Smooth muscle cell (in vitro differentiated cells): ENCODE measurements around the gene PYGO2. TPM values are rescaled to one million over a fixed set of nuclear protein-coding genes. Genes with fewer than 3 reads are reported as not detected.

Experiments
- DNase-seq: peaks from one replicate; lab custom pipeline; 2025; ENCODE audit not compliant: unreplicated experiment; lab: John Stamatoyannopoulos, UW
- H2AFZ ChIP-seq: fragments of 200-600 bp; sonication (generic); 2 replicates; pipeline ENCODE4 v1.6.0; 2016; ENCODE audit warnings: antibody characterized with exemption, low read depth, mild to moderate bottlenecking
- H3F3A ChIP-seq: fragments of 200-600 bp; sonication (generic); 2 replicates; pipeline ENCODE4 v1.6.0; 2017; ENCODE audit warnings: antibody characterized with exemption, low read depth
- H3K27ac ChIP-seq: fragments of 200-600 bp; sonication (generic); 2 replicates; pipeline ENCODE4 v1.5.1; 2016; ENCODE audit warnings: low read depth, mild to moderate bottlenecking
- H3K27me3 ChIP-seq: fragments of 200-600 bp; sonication (generic); 2 replicates; pipeline ENCODE4 v1.6.1; 2016; ENCODE audit warnings: low read depth, mild to moderate bottlenecking
- H3K36me3 ChIP-seq: fragments of 200-600 bp; sonication (generic); 2 replicates; pipeline ENCODE4 v1.5.1; 2016; ENCODE audit warnings: low read depth
- H3K4me1 ChIP-seq: fragments of 200-600 bp; sonication (generic); 2 replicates; pipeline ENCODE4 v1.5.1; 2016; ENCODE audit warnings: low read depth
- H3K4me2 ChIP-seq: fragments of 200-600 bp; sonication (generic); 2 replicates; pipeline ENCODE4 v1.6.0; 2016; ENCODE audit warnings: mild to moderate bottlenecking
- H3K4me3 ChIP-seq: fragments of 200-600 bp; sonication (generic); 2 replicates; pipeline ENCODE4 v1.5.1; 2016; ENCODE audit warnings: mild to moderate bottlenecking
- H3K79me2 ChIP-seq: fragments of 200-600 bp; sonication (generic); 2 replicates; pipeline ENCODE4 v1.6.0; 2016; ENCODE audit warnings: low read depth, mild to moderate bottlenecking
- H3K9ac ChIP-seq: fragments of 200-600 bp; sonication (generic); 2 replicates; pipeline ENCODE4 v1.6.0; 2016; ENCODE audit warnings: low read depth
- H3K9me3 ChIP-seq: fragments of 200-600 bp; sonication (generic); replicated peaks from 2 replicates; pipeline ENCODE4 v1.5.1; 2016; ENCODE audit warnings: low read depth
- H4K20me1 ChIP-seq: fragments of 200-600 bp; sonication (generic); 2 replicates; pipeline ENCODE4 v1.6.0; 2016; ENCODE audit warnings: low read depth
- WGBS: methylation state at CpG from one replicate; pipeline ENCODE4 v1.1.7; 2016; ENCODE audit warnings: low lambda C conversion rate; 5-methylcytosine and 5-hydroxymethylcytosine counted together
- polyA plus RNA-seq: library from polyadenylated mRNA; unstranded; fragments of >200 nt; fragmentation: Nextera tagmentation; extraction: Ambion mirVana; gene quantifications from 2 replicates; pipeline ENCODE4 v1.2.1, GENCODE V29; 2016
- total RNA-seq: library from RNA; depleted of rRNA; stranded (reverse); fragments of >200 nt; gene quantifications from 2 replicates; pipeline ENCODE4 v1.2.3, GENCODE V29; 2014
- TF ChIP-seq, protein P1 (sequence below): fragments of 200-600 bp; sonication (generic); IDR thresholded peaks from 2 replicates; pipeline ENCODE4 v1.5.1; 2017; ENCODE audit warnings: borderline replicate concordance, mild to moderate bottlenecking, antibody characterized with exemption; ENCODE audit not compliant: insufficient read depth, poor library complexity, severe bottlenecking

The PYGO2 gene
- total and polyA plus RNA-seq, 2 experiments from 2014 or later: 18.4 to 27.9 TPM

DNA sequence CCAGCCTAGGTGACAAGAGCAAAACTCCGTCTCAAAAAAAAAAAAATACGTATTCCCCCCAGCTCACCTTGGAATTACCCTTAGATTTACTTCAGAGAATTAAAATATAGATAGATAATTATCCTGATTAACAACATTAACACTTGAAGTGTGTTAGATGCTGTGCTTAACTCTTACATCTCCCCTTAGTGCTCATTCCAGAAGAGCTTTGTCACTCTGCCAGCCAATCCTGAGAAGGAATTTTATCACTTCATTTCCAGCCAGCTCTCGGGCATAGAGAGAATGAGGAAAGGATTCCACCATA, 10.6 kb upstream of the PYGO2 start:
- H3K9me3 ChIP-seq: no peaks in the 10 kb centered on the region
- no peaks in the 10 kb centered on the region for H3K36me3 ChIP-seq
- peak overlapping the region; percentile 98 for H3K27ac ChIP-seq
- H3K4me3 ChIP-seq: peak overlapping the region; percentile 55
- DNase-seq: no peak
- peaks cover 38% of the 10 kb centered on the region for H3F3A ChIP-seq
- H2AFZ ChIP-seq: no peak overlapping the region
- peak overlapping the region; percentile 95 for H3K9ac ChIP-seq
- H3K79me2 ChIP-seq: peaks cover 49% of the 10 kb centered on the region
- peaks cover 54% of the 10 kb centered on the region for H3K4me1 ChIP-seq
- no peaks in the 10 kb centered on the region for H3K27me3 ChIP-seq
- TF ChIP-seq, protein P1, sequence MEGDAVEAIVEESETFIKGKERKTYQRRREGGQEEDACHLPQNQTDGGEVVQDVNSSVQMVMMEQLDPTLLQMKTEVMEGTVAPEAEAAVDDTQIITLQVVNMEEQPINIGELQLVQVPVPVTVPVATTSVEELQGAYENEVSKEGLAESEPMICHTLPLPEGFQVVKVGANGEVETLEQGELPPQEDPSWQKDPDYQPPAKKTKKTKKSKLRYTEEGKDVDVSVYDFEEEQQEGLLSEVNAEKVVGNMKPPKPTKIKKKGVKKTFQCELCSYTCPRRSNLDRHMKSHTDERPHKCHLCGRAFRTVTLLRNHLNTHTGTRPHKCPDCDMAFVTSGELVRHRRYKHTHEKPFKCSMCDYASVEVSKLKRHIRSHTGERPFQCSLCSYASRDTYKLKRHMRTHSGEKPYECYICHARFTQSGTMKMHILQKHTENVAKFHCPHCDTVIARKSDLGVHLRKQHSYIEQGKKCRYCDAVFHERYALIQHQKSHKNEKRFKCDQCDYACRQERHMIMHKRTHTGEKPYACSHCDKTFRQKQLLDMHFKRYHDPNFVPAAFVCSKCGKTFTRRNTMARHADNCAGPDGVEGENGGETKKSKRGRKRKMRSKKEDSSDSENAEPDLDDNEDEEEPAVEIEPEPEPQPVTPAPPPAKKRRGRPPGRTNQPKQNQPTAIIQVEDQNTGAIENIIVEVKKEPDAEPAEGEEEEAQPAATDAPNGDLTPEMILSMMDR: no peak
- 7% methylated on average over 3 of the region's 3 CpGs for WGBS
- H3K4me2 ChIP-seq: peak overlapping the region; percentile 94
- H4K20me1 ChIP-seq: peaks cover 25% of the 10 kb centered on the region

DNA sequence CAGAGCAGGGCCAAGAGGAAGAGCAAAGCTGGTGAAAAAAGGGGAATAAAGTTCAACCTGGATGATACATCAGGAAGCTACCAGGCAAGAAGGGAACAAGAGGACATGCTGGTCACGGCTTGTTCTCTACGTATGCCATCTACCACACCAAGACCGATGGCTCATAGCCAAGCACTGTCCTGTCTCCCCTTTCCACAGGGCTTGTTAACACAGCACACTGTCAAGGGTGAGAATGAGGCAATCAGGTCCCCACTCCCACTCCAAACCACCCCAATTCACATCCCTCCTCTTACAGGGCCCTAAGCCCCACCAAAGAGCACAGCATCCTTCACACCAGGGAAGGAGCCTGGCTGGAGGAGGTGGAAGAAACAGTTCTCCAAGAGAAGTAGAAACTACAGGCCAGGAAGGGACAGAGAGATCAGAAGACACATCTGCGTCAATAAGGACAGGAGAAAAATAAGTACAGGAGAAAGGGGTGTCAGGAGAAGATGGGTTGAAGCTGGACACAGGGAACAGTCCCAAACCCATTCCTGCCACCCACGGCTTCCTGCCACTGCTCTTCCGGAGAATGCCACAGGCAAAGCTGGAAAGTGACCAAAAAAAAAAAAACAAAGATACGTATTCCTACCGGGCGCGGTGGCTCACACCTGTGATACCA, 9.9 kb upstream of the PYGO2 start:
- peak overlapping the region; percentile 94 for H3K4me2 ChIP-seq
- peaks cover 53% of the 10 kb centered on the region for H3K4me1 ChIP-seq
- no peaks in the 10 kb centered on the region for H3K27me3 ChIP-seq
- peak overlapping the region; percentile 95 for H3K9ac ChIP-seq
- TF ChIP-seq, protein P1: no peak
- WGBS: 45% methylated on average over 10 of the region's 10 CpGs
- DNase-seq: no peak
- H4K20me1 ChIP-seq: peaks cover 32% of the 10 kb centered on the region
- H3K36me3 ChIP-seq: no peaks in the 10 kb centered on the region
- H3K79me2 ChIP-seq: peaks cover 49% of the 10 kb centered on the region
- no peak overlapping the region for H2AFZ ChIP-seq
- peak overlapping the region; percentile 55 for H3K4me3 ChIP-seq
- H3K9me3 ChIP-seq: no peaks in the 10 kb centered on the region
- peak overlapping the region; percentile 98 for H3K27ac ChIP-seq
- peaks cover 42% of the 10 kb centered on the region for H3F3A ChIP-seq

GRCh38 chr1:154970631-154971340, 9.2 kb upstream of the PYGO2 start, which contains the start of gene SHC1:
SHC1 (minus strand) TSS chr1:154970747; CDS start chr1:154970526, 221 bp downstream.
- WGBS: 8% methylated on average over 15 of the region's 15 CpGs
- Histone ChIP-seq H3K4me2 (peak within 1 kb of the TSS; percentile 94), H2AFZ (no peak within 1 kb of the TSS), H3K9me3 (no peaks in the 10 kb centered on the region), H3K27me3 (no peaks in the 10 kb centered on the region), H3K9ac (peak within 1 kb of the TSS; percentile 95), H3K36me3 (no peaks in the 10 kb centered on the region), H3K4me3 (peak within 1 kb of the TSS; percentile 55), H4K20me1 (peaks cover 35% of the 10 kb centered on the region), H3K79me2 (peaks cover 44% of the 10 kb centered on the region), H3K27ac (peak within 1 kb of the TSS; percentile 98), H3K4me1 (peaks cover 46% of the 10 kb centered on the region), H3F3A (peaks cover 42% of the 10 kb centered on the region)
- peak; percentile 72 for DNase-seq
- TF ChIP-seq, protein P1: no peak
